Upper lobe of left lung (tissue), 6 donors: ENCODE data around the gene CGB3. TPM values are rescaled to one million over a fixed set of nuclear protein-coding genes. Genes with fewer than 3 reads are reported as not detected.

Source experiments
- ATAC-seq, 2 donors: fragments of 200-7000 bp; cut with Tn5 transposase; one replicate each; pipeline ENCODE4 v1.9.1; 2022; ENCODE audit warnings: mild to moderate bottlenecking in 2 of 2, moderate library complexity in 2 of 2; ENCODE audit not compliant: low FRiP score in 2 of 2
- DNase-seq, 2 donors: peaks; one replicate each; pipeline ENCODE4 v3.0.0-alpha.2; 2019 to 2020
- H3K27ac ChIP-seq, 4 donors: fragments of 200-600 bp; sonication (generic); one replicate each; pipeline ENCODE4 v1.5.1; 2016 to 2019
- H3K27me3 ChIP-seq, 4 donors: fragments of 200-600 bp; sonication (generic); one replicate each; pipeline ENCODE4 v1.5.1; 2017 to 2019
- H3K36me3 ChIP-seq, 4 donors: fragments of 200-600 bp; sonication (generic); one replicate each; pipeline ENCODE4 v1.5.1; 2016 to 2019
- H3K4me1 ChIP-seq, 4 donors: fragments of 200-600 bp; sonication (generic); one replicate each; pipeline ENCODE4 v1.5.1; 2018 to 2019
- H3K4me3 ChIP-seq, 4 donors: fragments of 200-600 bp; sonication (generic); one replicate each; pipeline ENCODE4 v1.5.1; 2017 to 2019; ENCODE audit warnings: mild to moderate bottlenecking in 2 of 4, moderate library complexity in 1 of 4
- H3K9me3 ChIP-seq, 4 donors: fragments of 200-600 bp; sonication (generic); one replicate each; pipeline ENCODE4 v1.5.1; 2018 to 2019
- CTCF ChIP-seq, 6 experiments: fragments of 450-650 bp in 4 of 6; fragments of 200-600 bp in 2 of 6; sonication (generic) in 2 of 6; IDR thresholded peaks; one replicate each; pipeline ENCODE4 v1.5.1; 2016 to 2019; ENCODE audit warnings: antibody characterized with exemption in 6 of 6
- EP300 ChIP-seq, 4 donors: sonication (generic); formaldehyde crosslinking; IDR thresholded peaks; one replicate each; pipeline ENCODE4 v1.5.1; 2017; ENCODE audit warnings: antibody characterized with exemption in 4 of 4, control low read depth in 2 of 4
- POLR2A ChIP-seq, 4 donors: fragments of 450-650 bp; IDR thresholded peaks; one replicate each; pipeline ENCODE4 v1.5.1; 2016 to 2017; ENCODE audit warnings: antibody characterized with exemption in 4 of 4, mild to moderate bottlenecking in 2 of 4
- POLR2AphosphoS5 ChIP-seq, 2 donors: sonication (generic); formaldehyde crosslinking; IDR thresholded peaks; one replicate each; pipeline ENCODE4 v1.5.1; 2017; ENCODE audit warnings: antibody characterized with exemption in 2 of 2
- WGBS, 2 donors: methylation state at CpG; one replicate each; pipeline ENCODE4 v1.1.5; 2017 to 2018; 5-methylcytosine and 5-hydroxymethylcytosine counted together
- total RNA-seq, 6 donors: library from RNA; depleted of rRNA in 4 of 6; stranded (reverse); fragments of >200 nt in 4 of 6; gene quantifications; one replicate each; pipeline versions ENCODE4 v1.1.0 to v1.2.1, GENCODE V29; 2016 to 2021
- donor health status: DM: no; HTN: no; CAD: no; lungs with moderate emphysema.
- donor health status: DM: no; HTN: yes; CAD: no; lungs with severe emphysema.

Gene CGB3
- total RNA-seq, 6 donors from 2014 or later = not detected

DNA sequence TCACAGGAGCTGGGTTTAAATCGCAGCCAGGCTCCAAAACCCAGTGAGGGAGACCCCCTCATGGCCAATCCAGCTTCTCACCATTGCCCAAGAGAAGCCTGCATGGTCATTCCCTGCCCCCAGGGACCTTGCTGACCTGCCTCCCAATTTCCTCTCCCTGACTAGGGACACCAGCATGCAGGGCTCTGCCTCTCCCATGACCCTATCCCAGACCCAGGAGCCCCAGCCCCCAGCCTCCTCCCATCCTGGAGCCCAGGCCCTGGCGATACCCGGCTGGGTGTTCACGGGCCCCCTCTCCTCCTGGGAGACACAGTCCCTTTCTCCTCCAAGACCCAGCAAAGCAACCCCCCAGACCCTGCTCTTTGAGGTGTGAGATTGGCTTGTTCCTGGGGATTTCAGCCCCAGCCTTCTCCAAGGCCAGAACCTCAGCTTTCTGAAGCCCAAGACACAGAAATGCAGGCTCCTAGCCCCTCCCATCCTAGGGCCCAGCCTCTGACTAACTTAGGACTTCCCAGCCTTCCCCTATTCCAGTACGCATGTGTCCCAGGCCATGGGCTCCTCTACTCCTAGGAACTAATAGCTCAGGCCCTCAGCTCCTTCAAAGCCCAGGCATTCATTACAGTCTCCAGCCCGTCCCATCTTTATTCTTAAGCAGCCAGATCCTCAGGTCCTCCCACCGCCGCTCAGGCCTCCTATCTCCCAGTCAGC, 32.1 kb downstream of the CGB3 start:
- H3K4me1 ChIP-seq = peaks cover 24 to 43% (median 34%) of the 10 kb centered on the region in 4 donors
- WGBS, 2 donors = 17 to 27% methylated on average over 5 to 8 of the region's 8 CpGs
- peak overlapping the region; percentile 84 to 98 (median 95) for H3K27ac ChIP-seq
- H3K27me3 ChIP-seq = no peaks in the 10 kb centered on the region
- TF ChIP-seq EP300 (IDR thresholded peaks at IDR 0.05) (peak in 1 of 4 donors; percentile 7), POLR2A (IDR thresholded peaks at IDR 0.05) (peak in 1 of 4 donors; percentile 59), CTCF (IDR thresholded peaks at IDR 0.05) (no peak), POLR2AphosphoS5 (IDR thresholded peaks at IDR 0.05) (peak in 1 of 2 donors; percentile 76)
- peak overlapping the region; percentile 53 to 94 (median 71) for H3K4me3 ChIP-seq
- H3K36me3 ChIP-seq = peaks cover 4 to 34% (median 19%) of the 10 kb centered on the region in 4 donors
- H3K9me3 ChIP-seq = no peaks in the 10 kb centered on the region
- peak; percentile 54 to 86 for DNase-seq
- peak; percentile 74 to 77 for ATAC-seq

DNA sequence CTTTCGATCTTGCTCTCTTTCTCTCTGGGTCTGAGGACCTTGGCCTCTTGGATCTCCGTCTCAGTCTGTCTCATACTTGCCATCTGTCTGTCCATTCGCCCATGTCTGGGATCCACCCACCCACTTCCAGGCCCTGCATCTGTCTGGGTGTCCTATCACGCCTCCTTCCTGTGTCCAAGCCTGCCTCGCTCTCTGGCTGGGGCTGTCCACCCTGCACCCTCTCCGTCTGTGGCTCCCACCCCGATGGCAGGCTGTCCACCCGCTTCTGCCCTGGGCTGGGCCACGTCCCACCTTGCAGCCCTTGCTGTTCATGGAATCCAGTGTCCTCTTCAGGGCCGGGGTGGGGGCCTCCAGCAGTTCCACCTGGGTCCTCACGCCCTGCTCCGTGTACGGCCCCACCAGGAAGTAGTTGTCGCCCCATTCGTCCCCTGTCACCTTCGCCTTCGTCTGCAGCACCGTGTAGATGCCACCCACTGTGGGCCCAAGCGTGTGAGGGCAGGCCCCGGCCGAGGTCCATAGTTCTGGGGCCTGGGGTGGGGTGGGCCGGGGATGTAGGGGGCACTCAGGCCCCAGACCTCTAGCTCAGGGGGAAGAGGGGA, 33.0 kb downstream of the CGB3 start:
- WGBS, 2 donors = 87 to 95% methylated on average over 11 to 22 of the region's 22 CpGs
- Histone ChIP-seq H3K4me3 (peak overlapping the region in 2 of 4 donors; percentile 58 to 84), H3K9me3 (no peaks in the 10 kb centered on the region), H3K36me3 (peaks cover 4 to 43% (median 25%) of the 10 kb centered on the region in 4 donors), H3K27me3 (no peaks in the 10 kb centered on the region), H3K27ac (peak overlapping the region in 3 of 4 donors; percentile 18 to 98 (median 92)), H3K4me1 (peaks cover 24 to 43% (median 34%) of the 10 kb centered on the region in 4 donors)
- no peak for TF ChIP-seq EP300 (IDR thresholded peaks at IDR 0.05)
- no peak for TF ChIP-seq POLR2AphosphoS5 (IDR thresholded peaks at IDR 0.05)
- ATAC-seq (no peak), DNase-seq (peak in 1 of 2 donors; percentile 60)

DNA sequence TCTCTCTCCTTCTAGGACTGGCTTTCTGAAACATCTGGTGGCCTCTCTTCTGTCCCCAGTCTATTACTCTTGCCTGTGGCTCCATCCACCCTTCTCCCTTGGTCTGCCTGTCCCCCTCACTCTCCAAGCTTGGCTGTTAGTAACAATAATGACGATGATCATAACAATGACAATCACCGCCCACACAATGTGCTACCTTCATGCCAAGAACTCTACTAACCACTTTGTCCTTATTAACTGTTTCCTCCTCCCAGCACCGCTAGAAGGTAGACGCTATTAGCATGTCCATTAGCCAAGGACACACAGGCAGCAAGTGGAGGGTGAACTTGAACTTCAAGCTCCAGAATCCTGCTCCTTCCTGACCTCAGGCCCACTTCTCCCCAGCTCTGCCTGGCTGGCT, 33.7 kb downstream of the CGB3 start:
- Histone ChIP-seq H3K27ac (peak overlapping the region in 1 of 4 donors; percentile 3), H3K27me3 (no peaks in the 10 kb centered on the region), H3K36me3 (peaks cover 8 to 50% (median 31%) of the 10 kb centered on the region in 4 donors), H3K4me1 (peaks cover 24 to 43% (median 34%) of the 10 kb centered on the region in 4 donors), H3K9me3 (no peaks in the 10 kb centered on the region), H3K4me3 (no peak overlapping the region)
- no peak for TF ChIP-seq EP300 (IDR thresholded peaks at IDR 0.05)
- TF ChIP-seq POLR2A (IDR thresholded peaks at IDR 0.05) = no peak
- no peak for TF ChIP-seq CTCF (IDR thresholded peaks at IDR 0.05)
- no peak for TF ChIP-seq POLR2AphosphoS5 (IDR thresholded peaks at IDR 0.05)
- 74 to 79% methylated on average over 4 of the region's 4 CpGs for WGBS, 2 donors
- ATAC-seq = no peak
- no peak for DNase-seq

GRCh38 chr19:48989701-48990291, 34.3 kb downstream of the CGB3 start:
- DNase-seq (no peak), ATAC-seq (no peak)
- Histone ChIP-seq H3K4me3 (no peak overlapping the region), H3K36me3 (peaks cover 10 to 56% (median 37%) of the 10 kb centered on the region in 4 donors), H3K4me1 (peaks cover 23 to 40% (median 29%) of the 10 kb centered on the region in 4 donors), H3K27me3 (no peaks in the 10 kb centered on the region), H3K27ac (peak overlapping the region in 2 of 4 donors; percentile 3 to 4), H3K9me3 (no peaks in the 10 kb centered on the region)
- TF ChIP-seq POLR2AphosphoS5 (IDR thresholded peaks at IDR 0.05) = no peak
- no peak for TF ChIP-seq EP300 (IDR thresholded peaks at IDR 0.05)
- no peak for TF ChIP-seq CTCF (IDR thresholded peaks at IDR 0.05)
- TF ChIP-seq POLR2A (IDR thresholded peaks at IDR 0.05) = no peak
- 88 to 92% methylated on average over 16 to 17 of the region's 17 CpGs for WGBS, 2 donors

- no peak for TF ChIP-seq EP300 (IDR thresholded peaks at IDR 0.05)
- no peak for TF ChIP-seq POLR2AphosphoS5 (IDR thresholded peaks at IDR 0.05)
- TF ChIP-seq CTCF (IDR thresholded peaks at IDR 0.05) = no peak
- TF ChIP-seq POLR2A (IDR thresholded peaks at IDR 0.05) = no peak
- H3K4me3 ChIP-seq = no peak overlapping the region
- DNase-seq (peak in 1 of 2 donors; percentile 36), ATAC-seq (no peak)
- no peak overlapping the region for H3K27ac ChIP-seq
- 91 to 92% methylated on average over 9 of the region's 9 CpGs for WGBS, 2 donors
- H3K9me3 ChIP-seq = no peaks in the 10 kb centered on the region
- no peaks in the 10 kb centered on the region for H3K27me3 ChIP-seq
- H3K4me1 ChIP-seq = peaks cover 15 to 30% (median 21%) of the 10 kb centered on the region in 4 donors
- peaks cover 13 to 65% (median 46%) of the 10 kb centered on the region in 4 donors for H3K36me3 ChIP-seq
Measured at GRCh38 chr19:48988860-48989259, 35.3 kb downstream of the CGB3 start.
